ENCODE data around the gene CDIP1.

- TF ChIP-seq CTCF (IDR thresholded peaks at IDR 0.05) (no peak), POLR2A (IDR thresholded peaks at IDR 0.05) (no peak)
These were observed 57.0 kb downstream of the CDIP1 start for GRCh38 chr16:4481526-4481925.
